Left ventricle myocardium superior (tissue), 1 donor: ENCODE measurements around the gene SEC14L2. TPM values are rescaled to one million over a fixed set of nuclear protein-coding genes. Genes with fewer than 3 reads are reported as not detected.
A peak's percentile ranks its signal among the peaks of the same experiment; 100 is the strongest.

ENCODE experiments used
- ATAC-seq: fragments of 200-7000 bp; cut with Tn5 transposase; one replicate; pipeline ENCODE4 v1.9.1; 2020; ENCODE audit warnings: mild to moderate bottlenecking, moderate library complexity
- DNase-seq: peaks from one replicate; pipeline ENCODE4 v3.0.0-alpha.2; 2020
- intact Hi-C: fragments of 100-400 bp; cut with micrococcal nuclease; formaldehyde crosslinking; loops from one replicate; pipeline ENCODE4 v1.11.0; 2022
- total RNA-seq: library from RNA; stranded (reverse); fragmentation: NEBNext Ultra II Directional; extraction: Animal tissue kit (Norgen Biotek cat#: 25700); gene quantifications from one replicate; pipeline ENCODE4 v1.2.1, GENCODE V29; 2021
- donor health status: DM: no; HTN: yes; CAD: no; lungs with severe emphysema.

The SEC14L2 gene
- total RNA-seq, 1 donor from 2014 or later = 0.82 TPM

DNA sequence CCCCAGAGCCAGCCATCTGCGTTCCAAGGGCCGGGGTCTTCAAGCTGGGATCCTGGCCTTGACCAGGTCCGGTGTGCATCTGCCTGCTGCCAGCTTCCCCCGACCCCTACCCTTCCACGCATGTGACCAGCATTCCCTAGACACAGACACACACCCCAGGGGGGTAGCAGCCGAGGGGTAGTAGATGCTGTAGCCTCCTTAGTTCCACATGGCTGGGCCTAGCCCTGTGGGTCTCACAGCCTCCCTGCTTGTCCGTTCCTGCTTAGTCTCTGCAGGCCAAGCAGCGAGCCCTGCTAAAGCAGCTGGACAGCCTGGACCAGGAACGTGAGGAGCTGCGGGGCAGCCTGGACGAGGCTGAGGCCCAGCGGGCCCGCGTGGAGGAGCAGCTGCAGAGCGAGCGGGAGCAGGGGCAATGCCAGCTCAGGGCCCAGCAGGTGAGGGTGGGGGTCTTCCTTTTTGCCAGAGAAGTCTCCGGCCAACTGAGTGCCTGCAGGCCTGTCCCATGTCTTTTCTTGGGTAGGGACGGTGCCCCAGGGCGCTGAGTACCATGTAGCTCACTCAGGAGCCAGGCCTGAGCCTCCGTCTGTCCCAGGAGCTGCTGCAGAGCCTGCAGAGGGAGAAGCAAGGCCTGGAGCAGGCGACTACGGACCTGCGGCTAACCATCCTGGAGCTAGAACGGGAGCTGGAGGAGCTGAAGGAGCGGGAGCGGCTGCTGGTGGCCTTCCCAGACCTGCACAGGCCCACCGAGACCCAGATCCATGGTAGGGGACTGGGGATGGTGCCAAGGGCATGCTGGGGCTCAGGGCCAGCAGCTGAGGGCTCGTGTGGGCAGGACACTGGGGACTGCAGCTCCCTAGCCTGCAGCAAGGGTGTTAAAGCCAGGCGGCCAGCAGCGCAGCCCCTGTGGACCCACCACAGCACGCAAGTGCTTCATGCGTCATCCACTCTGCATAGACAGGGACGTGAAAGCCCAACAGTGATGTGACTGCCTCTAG, 23.2 kb upstream of the SEC14L2 start:
- no peak for DNase-seq
- ATAC-seq = no peak

DNA sequence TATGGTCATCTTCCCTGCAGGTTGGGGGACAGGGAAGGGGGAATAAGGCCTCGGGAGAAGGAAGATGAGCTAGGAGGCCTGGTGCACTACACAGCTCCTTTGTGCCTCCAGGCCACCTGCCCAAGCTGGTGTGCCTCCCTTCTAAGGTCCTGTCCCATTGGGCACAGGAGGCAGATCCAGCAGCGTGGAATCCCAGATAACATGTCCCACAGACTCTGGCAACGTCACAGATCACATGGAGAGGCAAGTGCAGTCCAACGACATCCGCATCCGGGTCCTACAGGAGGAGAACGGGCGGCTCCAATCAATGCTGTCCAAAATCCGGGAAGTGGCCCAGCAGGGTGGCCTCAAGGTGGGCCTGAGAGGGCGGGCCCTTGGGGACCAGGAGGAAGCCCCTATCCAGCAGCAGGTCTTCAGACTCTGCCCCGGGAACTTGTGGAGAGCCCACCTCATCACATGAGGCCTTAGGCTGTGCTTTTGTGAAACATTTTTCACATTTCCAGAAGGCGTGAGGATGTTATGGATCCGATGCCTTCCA, 21.4 kb upstream of the SEC14L2 start:
- intact Hi-C loops = no loop called here
- ATAC-seq (no peak), DNase-seq (no peak)

More for the DNA sequence above, 23.2 kb upstream of the SEC14L2 start:
- intact Hi-C loops = no loop called here

DNA sequence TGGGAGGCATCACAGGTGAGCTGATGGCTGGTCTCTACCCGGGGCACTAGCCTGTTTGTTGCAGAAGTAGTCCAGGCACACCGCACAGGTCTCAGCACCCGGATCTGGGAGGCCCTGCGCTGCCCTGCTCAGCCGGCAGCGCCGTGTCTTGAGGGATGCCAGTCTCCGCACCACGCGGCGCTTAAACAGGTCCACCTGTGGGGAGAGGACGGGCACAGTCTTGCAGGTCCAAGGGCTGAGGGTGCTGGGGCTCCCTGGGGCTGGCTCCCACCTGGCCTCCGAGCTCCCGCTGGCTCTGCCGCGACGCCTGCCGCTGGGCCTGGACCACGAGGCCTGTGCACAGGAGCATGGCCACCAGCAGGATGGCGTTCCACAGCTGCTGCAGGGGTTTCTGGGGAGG, 16.8 kb upstream of the SEC14L2 start:
- intact Hi-C loops = no loop called here
- ATAC-seq (no peak), DNase-seq (no peak)

DNA sequence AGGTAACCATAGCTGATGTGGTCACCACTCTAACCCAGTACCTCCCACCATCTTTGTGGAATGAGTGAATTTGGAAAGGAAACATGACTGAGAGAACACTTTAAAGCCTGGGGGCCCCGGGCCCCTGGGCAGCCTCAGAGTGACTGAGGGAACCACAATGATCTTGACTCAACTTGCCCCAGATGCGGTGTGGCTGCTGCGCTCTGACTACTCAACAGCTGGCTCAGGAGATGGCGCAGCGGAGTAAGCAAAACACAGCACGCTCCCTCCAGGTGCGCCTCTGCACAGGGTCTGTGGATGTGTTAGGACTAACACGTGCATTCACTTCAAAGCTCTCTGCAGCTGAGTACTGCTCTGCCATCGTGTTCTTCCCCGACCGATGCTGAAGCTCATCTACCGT, 15.6 kb upstream of the SEC14L2 start:
- no peak for ATAC-seq
- no peak for DNase-seq
- intact Hi-C loops = no loop called here

DNA sequence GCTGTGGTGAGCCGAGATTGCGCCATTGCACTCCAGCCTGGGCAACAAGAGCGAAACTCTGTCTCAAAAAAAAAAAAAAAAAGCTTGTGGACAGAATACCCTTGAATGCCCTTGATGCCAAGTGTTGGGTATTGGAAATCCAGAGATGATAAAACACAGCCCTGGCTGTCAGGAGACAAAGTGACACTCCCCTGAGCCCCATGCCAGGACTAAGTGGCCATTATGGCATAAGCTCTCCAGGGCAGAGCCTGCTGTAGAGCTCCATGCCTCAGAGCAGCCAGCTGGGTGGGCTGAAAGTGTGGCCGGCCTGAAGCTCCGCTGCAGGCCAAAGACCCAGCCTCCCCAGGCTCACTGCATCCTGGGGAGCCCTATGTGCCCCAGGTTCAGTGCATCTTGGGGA, 14.5 kb upstream of the SEC14L2 start:
- peak; percentile 36 for ATAC-seq
- intact Hi-C loops = no loop called here
- no peak for DNase-seq

DNA sequence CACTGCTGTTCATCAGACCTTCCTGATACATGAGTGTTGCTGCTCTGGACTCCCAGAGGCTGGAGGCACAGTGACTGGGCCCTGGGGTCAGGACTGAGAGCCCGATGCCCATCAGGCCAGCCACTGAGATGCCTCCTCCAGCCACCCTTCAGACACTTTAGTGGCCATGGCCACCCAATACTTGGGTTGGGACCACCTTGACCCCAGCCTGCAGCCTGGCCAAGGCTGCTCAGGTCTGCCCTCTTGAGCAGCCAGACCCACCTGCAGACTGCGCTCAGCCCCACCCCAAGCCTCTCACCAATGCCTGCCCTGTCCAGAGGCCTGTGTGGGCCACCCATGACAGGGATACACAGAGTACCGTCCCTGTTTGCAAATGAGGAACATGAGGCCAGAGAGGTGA, 13.8 kb upstream of the SEC14L2 start:
- no peak for DNase-seq
- no peak for ATAC-seq
- intact Hi-C loops = no loop called here

DNA sequence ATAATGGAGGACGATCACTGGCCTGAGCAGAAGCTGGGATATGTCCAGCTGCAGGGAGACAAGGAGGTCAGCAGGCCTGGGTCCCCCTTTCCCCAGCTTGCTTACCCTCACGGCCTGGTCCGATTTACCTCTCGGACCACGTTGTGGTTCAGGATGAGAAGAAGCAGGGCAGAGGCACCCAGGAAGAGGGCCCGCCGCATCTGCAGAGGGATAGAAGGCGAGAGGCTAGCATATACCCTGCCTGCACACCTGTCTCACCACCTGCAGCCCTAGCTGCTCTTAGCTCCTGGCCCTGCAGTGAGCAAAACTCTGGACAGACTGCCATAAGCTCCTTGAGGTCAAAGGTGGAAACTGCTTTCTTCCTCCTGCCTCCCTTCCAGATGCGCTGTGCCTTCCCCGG, 10.9 kb upstream of the SEC14L2 start:
- DNase-seq (no peak), ATAC-seq (no peak)
- intact Hi-C loops = loop anchor here (5.0 kb wide), 1 partner anchor 99 kb away; the partner anchor contains the start of gene CASTOR1

DNA sequence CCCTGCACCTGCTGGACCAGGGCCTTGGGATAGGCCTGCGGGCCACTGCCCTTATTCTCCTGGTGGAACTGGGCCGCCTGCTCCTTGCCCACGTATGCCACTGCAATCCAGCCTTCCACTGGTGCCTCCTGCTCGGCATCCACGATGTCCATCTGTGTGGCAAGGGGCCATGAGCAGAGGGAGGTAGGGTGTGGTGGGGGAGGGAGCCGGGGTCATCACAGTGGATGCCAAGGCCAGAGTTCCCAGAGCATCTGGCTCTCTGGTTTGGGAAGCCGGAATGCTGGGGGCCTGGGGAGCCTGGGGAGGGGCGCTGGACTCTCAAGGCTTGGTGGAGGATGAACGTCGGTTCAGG, 10.2 kb upstream of the SEC14L2 start:
- ATAC-seq (no peak), DNase-seq (no peak)
- intact Hi-C loops = loop anchor here (5.0 kb wide), 1 partner anchor 99 kb away; the partner anchor contains the start of gene CASTOR1

DNA sequence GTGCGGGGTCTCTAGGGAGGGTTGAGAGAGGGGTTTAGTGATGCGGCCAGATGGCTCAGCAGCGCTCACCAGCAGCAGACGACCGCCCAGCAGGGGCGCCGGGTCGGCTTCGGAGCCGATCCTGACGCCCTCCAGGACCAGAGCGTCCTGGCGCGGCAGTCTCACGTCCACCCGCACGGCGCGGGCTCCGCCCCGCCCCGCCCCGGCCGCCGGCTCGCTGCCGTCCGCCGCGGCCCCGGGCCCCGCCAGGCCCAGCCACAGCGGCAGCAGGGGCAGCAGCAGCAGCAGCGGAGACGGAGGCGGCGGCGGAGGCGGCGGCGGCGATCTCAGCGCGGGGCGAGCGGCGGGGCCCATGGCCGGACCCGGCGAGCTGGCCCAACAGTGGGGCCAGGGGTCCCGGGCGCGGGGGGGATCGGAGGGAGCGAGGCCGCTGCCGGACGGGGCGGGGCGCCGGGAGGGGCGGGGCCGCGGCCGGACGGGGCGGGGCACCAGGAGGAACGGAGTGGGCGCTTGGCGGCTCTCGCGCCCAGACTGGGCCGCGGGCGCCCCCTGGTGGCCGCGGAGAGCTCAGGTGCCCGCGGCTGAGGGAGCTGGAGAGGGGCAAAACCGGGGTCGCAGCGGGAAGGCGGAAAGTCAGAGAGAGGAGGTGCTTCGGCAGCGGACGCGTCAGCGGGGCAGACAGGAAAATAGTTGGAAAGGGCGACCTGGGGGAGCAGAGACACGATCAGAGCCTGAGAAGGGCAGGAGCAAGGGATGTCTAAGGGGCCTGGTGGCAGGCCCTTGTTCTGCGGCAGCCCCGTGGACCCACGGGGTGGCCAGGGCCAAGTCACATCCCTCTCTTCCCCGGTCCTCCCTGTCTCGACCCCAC, 9.6 kb upstream of the SEC14L2 start, which contains the start of gene RNF215:
Gene RNF215, minus strand, starts transcription at position 452 of the 868 bp plus-strand sequence. Its CDS starts 98 bp downstream, at position 354.
- intact Hi-C loops = loop anchor here (5.0 kb wide), 1 partner anchor 100 kb away; the partner anchor contains the start of gene CASTOR1

DNA sequence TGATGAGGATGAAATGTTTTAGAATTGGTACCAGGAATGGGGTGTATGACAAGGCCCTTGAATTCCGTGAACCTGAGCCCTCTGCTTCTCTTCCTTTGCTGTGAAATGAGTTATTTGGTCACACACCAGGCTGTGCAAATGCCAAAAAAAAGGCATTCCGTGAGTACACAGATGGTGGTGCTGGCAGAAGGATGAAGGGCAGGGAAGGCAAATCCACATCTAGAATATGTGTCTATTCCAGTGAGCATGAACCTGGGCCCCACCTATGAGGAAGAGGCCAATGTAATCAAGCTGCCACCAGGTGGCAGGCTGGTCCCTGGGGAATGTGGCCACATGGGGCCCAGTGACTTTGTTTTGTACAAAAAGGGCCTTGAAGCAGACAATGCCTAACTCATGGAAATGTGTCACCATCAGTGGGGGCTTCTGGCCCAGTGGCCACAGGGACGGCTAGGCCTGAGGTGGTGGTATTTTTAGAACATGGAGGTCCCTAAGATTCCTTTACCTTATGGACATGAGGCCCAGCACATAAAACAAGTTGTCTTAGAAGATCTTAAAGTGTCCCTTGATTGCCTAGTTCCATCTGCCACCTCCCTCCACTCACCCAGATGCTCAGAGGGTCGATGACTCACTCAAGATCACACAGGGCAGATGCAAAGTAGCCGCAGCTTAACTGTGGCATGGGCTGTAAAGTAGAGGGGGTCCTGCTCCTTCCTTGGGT, 5.7 kb upstream of the SEC14L2 start:
- peak; percentile 16 for ATAC-seq
- DNase-seq = peak; percentile 69
- intact Hi-C loops = loop anchor here (10.0 kb wide), 1 partner anchor 94 kb away; no protein-coding TSS in a partner anchor

More for the DNA sequence above, 9.6 kb upstream of the SEC14L2 start, which contains the start of gene RNF215:
- ATAC-seq = peak; percentile 96
- peak; percentile 91 for DNase-seq

DNA sequence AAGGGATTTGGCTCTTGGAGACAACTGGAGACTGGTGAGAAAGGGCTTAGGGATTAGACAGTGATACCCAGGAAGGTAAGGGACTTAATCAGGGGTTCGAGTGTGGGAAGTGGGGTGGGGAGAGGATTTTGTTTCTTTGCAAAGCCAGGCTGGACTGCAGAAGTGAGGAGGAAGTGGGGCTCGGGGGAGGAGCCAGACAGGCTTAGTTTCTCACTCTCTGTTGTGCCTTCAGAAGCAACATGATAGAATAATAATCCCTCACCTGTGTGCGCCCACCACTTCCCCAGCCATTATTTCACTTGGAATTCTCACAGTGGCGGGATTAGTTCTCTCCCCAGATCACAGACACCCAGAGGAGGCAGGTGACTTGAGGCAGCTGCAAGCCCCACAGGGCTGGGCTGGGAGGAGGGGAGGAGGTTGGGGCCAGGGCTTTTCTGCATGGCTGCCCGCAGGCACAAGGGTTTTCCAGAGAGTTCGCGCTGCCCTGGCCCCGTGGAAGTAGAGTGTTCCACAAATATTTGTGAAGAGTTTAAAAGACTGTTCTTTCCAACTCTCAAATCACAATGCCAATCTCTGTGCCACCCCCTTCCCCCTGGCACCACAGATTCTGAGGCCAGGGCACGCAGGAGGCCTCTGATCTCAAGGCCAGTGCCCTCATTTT, 4.0 kb upstream of the SEC14L2 start:
- DNase-seq (no peak), ATAC-seq (no peak)
- intact Hi-C loops = loop anchor here (10.0 kb wide), 1 partner anchor 92 kb away; no protein-coding TSS in a partner anchor

DNA sequence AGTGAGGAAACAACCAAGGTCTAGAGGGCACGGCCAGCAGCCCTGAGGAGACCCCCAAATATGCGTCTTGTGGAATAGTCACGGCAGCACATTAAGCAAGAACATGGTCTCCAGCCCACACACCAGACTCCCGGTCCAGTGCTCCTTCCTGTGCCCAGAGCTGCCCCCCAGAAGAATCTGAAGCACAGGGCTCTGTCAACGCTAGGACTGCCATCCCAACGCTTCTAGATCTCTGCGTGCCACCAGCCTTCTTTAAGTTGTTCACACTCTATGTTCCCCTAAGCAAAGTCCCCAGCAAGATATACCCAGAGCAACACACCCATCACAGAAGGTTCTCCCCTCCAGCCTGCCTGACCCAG, 3.5 kb upstream of the SEC14L2 start:
- no peak for ATAC-seq
- DNase-seq = no peak
- intact Hi-C loops = loop anchor here (10.0 kb wide), 1 partner anchor 92 kb away; no protein-coding TSS in a partner anchor

DNA sequence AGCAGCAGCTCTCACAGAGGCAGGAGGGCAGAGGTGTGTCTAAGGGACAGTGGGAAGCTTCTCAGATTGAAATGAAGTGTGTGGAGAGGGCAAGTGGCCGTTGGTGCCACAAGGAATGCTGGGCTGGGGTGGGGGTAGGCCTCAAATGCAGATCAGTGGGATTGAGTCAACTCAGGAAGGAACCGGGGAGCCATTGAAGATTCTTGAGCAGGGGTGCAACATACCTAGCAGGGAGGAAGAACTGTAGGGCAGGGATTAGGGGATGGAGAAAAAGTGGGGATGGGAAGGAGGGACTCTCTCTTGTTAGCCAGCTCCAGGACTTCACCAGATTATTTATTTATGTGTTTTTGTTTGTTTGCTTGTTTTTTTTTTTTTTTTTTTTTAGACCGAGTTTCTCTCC, 2.9 kb upstream of the SEC14L2 start:
- no peak for ATAC-seq
- intact Hi-C loops = loop anchor here (10.0 kb wide), 1 partner anchor 91 kb away; no protein-coding TSS in a partner anchor
- DNase-seq = no peak

DNA sequence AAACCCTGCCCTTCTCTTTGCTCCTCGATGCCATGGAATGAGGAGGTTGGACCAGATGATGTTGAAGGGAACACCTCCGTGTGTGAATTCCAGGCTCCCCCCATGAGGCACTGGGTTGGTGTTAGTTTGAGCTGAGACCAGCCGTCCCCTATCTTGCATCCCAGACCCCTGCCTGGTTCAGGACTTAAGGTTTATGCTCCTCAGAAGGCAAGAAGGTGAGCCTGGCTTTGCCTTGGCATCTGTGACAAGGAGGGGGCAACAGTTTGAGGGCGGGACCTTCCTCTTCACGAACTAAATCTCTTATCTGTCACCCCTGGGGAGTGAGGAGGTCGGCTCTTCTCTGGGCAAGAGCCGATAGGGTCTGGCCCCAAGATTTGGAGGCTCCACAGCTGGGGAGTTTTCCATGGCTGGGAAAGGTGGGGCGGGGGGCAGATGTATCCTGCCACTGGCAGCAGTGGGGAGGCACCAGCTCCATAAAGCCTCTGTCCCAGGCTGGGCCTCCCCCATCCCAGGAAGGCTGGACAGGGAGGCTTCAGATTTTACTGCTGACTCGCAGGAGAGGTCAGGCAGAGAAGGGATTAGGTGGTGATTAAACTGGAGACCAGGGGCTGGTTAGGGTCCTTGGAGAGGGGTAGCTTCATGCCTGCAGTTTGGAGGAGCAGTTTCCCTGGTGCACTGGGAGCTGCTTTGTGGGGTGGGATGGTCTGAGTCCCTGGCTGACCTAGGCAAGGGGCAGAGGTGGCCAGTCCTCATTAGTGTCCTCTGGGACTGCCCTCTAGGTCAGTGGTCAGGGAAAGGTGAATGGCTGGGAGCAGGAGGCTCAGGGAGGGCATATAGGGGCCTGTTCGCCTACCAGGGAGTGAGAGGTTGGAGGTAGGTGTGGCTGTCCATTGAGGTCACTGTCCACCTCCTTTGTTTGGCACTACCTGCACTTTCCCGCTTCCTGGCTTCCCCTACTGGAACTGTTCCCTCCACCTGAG, 1.1 kb downstream of the SEC14L2 start:
- intact Hi-C loops = loop anchor here (10.0 kb wide), 1 partner anchor 87 kb away; no protein-coding TSS in a partner anchor
- DNase-seq (no peak), ATAC-seq (peak; percentile 12)

DNA sequence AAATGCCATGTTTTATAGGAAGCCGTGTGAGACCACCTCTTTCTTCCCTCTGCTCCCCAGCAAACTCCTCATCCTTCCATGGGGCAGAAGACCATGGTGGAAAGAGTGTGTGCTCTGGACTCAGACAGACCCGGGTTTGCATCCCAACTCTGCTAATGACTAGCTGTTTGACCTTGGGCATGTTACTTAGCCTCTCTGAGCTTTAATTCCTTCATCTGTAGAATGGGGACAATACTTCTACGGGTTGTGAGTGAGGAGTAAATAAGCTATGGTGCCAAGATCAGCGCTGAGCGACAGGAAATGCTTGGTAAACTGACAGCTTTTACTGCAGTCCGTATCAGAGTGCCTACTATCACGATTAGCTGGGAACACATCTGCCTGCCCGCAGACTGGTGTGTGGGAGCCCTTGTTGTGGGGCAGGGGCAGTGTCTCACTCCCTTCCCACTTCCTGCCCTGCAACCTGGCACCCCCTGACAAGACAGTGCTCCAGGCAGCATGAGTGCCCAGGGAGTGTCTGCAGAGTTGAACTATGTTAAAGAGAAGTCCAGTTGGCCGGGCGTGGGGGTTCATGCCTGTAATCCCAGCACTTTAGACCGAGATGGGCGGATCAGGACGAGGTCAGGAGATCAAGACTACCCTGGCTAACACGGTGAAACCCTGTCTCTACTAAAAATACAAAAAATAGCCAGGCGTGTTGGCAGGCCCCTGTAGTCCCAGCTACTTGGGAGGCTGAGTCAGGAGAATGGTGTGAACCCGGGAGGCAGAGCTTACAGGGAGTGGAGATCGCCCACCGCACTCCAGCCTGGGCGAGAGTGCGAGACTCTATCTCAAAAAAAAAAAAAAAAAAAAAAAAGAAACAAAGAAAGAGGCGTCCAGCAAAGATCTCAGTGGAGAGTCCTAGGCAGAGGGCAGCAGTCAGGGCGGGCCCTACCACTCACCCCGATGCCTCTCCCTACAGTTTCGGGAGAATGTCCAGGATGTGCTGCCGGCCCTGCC, 2.2 kb downstream of the SEC14L2 start:
- intact Hi-C loops = loop anchor here (10.0 kb wide), 1 partner anchor 86 kb away; no protein-coding TSS in a partner anchor
- DNase-seq (no peak), ATAC-seq (no peak)
